GM18520 (cell line): ENCODE measurements around the gene ROCK2.
A peak's percentile ranks its signal among the peaks of the same experiment; 100 is the strongest.
"Not testable (repeated sequence)": the region's sequence is repeated elsewhere in the genome, so short reads cannot be mapped to it uniquely, and the experiment has no call there.

Experiments used
- ATAC-seq: cut with Tn5 transposase; IDR thresholded peaks from one replicate; pipeline ENCODE4 v1.9.1; 2021; ENCODE audit not compliant: unreplicated experiment

The ROCK2 gene

GRCh38 chr2:11196246-11196645 is 148.2 kb downstream of the ROCK2 start:
- no peak for ATAC-seq

- no peak for ATAC-seq
These were observed 156.7 kb downstream of the ROCK2 start for GRCh38 chr2:11187731-11188130.

GRCh38 chr2:11187083-11187619 is 157.3 kb downstream of the ROCK2 start:
- ATAC-seq: no peak

GRCh38 chr2:11186145-11186544 is 158.3 kb downstream of the ROCK2 start:
- no peak for ATAC-seq

GRCh38 chr2:11182951-11183350 is 161.5 kb downstream of the ROCK2 start:
- no peak for ATAC-seq

- ATAC-seq: no peak
These were observed 163.8 kb downstream of the ROCK2 start for GRCh38 chr2:11180653-11181052.

- no peak for ATAC-seq
These were observed 164.5 kb downstream of the ROCK2 start for GRCh38 chr2:11179899-11180298.

GRCh38 chr2:11179196-11179595 is 165.2 kb downstream of the ROCK2 start:
- no peak for ATAC-seq

GRCh38 chr2:11177871-11178690 is 166.4 kb downstream of the ROCK2 start:
- ATAC-seq: no peak

- ATAC-seq: no peak
These were observed 169.1 kb downstream of the ROCK2 start for GRCh38 chr2:11175293-11175795.

GRCh38 chr2:11174222-11174621 is 170.2 kb downstream of the ROCK2 start:
- ATAC-seq: no peak

GRCh38 chr2:11169333-11169732 is 175.1 kb downstream of the ROCK2 start:
- ATAC-seq: no peak

GRCh38 chr2:11168488-11168887 is 175.9 kb downstream of the ROCK2 start:
- no peak for ATAC-seq

- no peak for ATAC-seq
These were observed 178.0 kb downstream of the ROCK2 start for GRCh38 chr2:11166476-11166875.

- not testable (repeated sequence) for ATAC-seq
These were observed 179.4 kb downstream of the ROCK2 start for GRCh38 chr2:11165046-11165445.

- no peak for ATAC-seq
These were observed 180.8 kb downstream of the ROCK2 start for GRCh38 chr2:11163439-11164317.

GRCh38 chr2:11161747-11162146 is 182.7 kb downstream of the ROCK2 start:
- ATAC-seq: no peak

GRCh38 chr2:11160731-11161455 is 183.5 kb downstream of the ROCK2 start:
- ATAC-seq: peak; percentile 61

GRCh38 chr2:11160256-11160655 is 184.2 kb downstream of the ROCK2 start:
- ATAC-seq: no peak

GRCh38 chr2:11159574-11160170 is 184.8 kb downstream of the ROCK2 start:
- no peak for ATAC-seq
